Activated T-cell treated with anti-CD3 and anti-CD28 coated beads for 4 hours (primary cell): ENCODE data around the gene OBP2A.

Experiments
- DNase-seq: peaks from one replicate; pipeline ENCODE4 v3.0.0-alpha.2; 2020

OBP2A gene

DNA sequence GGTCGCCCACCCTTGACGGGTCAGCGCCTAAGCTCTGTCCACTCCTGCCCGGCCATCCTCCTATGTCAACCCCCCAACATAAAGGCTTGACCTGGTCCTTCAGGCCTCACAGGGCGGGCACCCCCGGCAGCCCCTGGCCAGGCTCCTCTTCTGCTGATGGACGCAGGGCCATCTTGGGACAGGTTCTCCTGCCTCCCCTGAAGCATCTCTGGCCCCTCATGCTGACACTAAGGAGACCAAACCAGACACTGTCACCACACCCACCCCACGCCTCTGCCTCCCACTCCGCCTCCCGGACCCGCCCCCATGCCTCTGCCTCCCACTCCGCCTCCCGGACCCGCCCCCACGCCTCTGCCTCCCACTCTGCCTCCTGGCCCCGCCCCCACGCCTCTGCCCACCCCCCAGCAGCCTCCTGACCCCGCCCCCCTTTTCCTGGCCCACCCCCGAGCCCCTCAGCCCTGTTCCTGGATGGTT lies 6.8 kb downstream of the OBP2A start:
- no peak for DNase-seq

DNA sequence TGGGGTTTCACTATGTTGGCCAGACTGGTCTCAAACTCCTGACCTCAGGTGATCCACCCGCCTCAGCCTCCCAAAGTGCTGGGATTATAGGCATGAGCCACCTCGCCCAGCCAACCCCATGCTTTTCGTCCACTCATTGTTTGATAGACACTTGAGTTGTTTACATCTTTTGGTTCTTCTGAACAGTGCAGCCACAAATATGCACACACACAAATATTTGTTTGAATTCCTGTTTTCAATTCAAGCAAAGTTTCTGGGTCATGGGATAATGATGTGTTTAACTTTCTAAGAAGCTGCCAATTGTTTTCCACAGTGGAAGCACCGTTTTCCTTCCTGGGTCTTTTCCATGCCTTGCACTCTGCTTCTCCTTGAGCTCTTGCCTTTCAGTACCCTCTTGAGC lies 8.8 kb downstream of the OBP2A start:
- DNase-seq: no peak

DNA sequence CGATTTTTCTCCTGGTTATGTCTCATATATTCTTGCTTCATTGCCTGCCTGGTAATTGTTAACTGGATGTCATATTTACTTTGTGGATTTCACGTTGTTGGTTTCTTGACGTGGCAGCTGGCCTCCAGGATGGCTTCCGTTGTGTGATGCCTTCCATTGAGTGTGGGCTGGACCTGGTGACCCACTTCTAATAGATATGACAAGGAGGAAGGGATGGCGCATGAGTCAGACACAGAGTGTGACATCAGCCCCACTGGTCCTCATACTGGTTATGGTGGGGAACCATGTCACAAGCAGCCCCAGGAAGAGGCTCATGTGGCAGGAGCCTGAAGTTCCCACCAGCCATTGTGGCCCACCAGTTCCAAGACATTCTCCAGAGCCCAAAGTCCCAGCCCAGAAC lies 9.3 kb downstream of the OBP2A start:
- no peak for DNase-seq

DNA sequence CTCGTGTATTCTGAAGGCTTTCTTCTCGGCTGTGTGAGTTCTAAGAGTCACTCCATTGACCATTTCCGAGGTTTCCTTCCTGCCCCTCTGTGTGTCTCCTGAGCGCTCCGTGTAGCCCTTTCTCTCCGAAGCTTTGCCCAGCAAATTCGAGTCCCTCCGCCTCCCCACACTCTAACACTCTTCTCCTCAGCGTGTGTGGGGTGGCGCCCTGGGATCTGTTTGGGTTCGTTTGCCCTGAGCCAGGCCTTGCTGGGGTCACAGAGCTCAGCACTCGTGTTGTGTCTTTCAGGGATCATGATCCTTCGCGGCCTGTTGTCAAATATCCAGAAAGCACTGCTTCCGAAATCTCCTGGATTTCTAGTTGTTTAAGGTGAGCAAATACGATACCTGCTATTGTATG lies 10.0 kb downstream of the OBP2A start:
- DNase-seq: no peak

DNA sequence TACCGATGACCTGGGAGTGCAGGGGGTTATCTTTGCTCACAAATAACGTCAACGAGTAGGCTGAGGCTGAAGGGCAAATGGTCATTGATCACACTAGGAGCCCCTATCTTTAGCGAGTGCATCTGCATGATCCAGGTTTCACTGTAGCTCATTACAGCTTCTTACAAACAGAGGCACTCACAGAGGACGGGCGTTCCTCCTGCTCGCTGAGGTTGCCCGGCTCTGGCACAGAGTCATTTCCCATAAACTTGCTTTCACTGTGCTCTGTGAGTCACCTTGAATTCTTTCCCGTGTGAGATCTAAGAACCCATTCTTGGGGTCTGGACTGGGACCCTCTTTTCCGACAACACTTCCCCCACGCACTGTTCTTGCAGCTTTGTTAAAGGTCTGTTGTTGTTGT lies 13.7 kb downstream of the OBP2A start:
- no peak for DNase-seq

DNA sequence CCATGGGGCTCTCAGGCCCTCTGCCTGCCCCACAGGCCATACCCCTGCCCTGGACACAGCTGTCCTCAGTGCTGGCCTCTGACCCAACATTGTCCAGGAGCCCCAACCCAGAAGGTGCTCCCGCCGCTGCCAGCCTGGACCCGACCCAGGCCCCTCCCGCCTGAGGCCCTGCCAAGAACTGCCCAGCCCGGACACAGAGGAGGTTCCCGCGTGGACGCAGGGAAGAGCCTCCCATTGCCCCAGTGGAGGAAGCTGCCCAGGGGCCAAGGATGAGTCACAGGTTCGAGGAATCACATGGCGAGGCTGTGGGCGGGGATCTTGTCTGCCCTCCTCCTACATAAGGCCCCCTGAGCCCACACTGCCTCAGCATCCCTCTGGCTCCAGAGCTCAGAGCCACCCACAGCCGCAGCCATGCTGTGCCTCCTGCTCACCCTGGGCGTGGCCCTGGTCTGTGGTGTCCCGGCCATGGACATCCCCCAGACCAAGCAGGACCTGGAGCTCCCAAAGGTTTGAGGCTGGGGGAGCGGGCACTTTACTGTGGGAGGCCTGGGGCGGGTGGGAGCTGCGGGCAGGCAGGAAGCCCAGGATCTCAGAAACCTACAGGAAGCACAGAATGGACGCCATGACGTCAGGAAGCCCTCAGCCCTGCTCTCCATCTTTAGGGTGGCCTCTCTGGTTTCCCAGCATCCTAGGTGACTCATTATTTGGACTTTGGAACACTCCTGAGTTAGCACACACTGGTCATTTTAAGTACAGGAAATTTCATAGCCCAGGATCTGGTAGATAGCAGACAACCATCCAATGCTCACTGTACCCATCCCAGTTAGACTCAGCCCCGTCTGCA lies 15.7 kb downstream of the OBP2A start, which contains the start of gene PAEP:
PAEP (plus strand) TSS at position 366 of the 844 bp plus-strand sequence.
- DNase-seq: no peak

DNA sequence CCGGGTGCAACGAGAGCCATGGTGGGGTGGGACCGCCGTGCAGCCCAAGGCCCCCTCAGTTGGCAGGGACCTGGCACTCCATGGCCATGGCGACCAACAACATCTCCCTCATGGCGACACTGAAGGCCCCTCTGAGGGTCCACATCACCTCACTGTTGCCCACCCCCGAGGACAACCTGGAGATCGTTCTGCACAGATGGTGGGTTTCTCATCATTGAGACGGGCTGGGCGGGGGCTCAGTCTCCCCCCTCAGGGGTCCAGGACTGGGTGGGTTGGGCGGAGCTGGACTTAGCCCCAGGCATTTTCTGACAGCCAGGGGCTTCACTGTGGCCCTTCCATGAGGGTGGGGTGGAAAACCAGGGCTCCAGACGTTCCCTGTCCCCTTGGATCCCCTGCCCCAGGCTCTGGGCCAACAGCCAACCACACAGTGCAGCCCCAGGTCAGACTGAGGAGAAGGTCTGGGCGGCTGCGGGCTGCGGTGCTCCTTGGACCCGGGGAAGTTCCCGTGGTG lies 16.4 kb downstream of the OBP2A start:
- DNase-seq: no peak

DNA sequence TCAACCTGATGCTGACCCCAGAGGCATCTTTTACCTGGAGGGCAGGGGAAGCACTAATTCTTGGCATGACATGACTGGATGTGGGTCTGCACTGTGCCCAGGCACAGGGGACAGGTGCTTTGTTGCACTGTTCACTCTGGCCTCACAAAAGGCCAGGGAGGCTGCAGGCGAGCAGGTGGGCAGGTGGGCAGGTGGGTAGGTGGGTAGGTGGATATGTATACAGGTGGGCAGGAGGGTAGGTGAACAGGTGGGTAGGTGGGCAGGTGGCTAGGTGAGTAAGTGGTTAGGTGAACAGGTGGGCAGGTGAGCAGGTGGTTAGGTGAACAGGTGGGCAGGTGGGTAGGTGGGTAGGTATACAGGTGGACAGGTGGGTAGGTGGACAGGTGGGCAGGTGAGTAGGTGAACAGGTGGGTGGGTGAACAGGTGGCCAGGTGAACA lies 17.1 kb downstream of the OBP2A start:
- DNase-seq: no peak

DNA sequence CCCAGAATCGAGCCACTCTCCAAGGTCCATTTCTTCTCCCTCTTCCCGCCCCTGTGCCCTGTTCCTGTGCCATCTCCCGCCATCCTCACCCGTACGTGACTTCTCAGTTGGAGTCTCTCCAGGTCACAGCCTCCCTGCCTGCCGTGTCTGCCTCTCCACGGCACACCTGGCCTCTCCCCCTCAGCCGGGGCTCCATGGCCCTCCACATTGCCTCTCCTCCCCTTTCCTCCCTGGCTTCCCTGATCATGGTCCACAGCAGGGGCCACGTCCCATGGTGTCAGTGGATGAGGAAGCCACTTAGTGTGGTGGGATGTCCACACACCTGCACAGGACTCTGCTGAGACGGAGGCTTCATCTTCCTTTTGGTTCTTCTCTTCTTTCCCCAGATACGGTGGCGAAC lies 17.9 kb downstream of the OBP2A start:
- DNase-seq: no peak

DNA sequence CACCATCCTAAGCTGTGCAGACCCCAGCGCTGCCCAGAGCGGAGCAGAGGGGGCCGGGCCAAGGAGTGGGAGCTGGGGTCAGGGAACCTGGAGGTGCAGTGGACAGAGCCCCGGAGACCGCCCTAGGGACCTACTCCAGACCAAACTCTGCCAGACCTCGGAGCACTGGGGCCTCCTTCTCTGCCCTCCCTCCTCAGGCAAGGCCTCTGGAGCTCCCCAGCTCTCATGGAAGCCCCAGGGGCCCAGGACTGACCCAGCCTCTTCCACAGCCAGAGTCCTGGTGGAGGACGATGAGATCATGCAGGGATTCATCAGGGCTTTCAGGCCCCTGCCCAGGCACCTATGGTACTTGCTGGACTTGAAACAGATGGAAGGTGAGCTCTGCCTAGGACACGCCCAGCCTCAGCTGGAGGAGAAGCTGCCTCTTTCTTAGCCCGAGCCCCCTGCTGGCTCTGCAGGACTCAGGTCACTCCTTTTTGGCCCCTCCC lies 19.3 kb downstream of the OBP2A start:
- DNase-seq: no peak

DNA sequence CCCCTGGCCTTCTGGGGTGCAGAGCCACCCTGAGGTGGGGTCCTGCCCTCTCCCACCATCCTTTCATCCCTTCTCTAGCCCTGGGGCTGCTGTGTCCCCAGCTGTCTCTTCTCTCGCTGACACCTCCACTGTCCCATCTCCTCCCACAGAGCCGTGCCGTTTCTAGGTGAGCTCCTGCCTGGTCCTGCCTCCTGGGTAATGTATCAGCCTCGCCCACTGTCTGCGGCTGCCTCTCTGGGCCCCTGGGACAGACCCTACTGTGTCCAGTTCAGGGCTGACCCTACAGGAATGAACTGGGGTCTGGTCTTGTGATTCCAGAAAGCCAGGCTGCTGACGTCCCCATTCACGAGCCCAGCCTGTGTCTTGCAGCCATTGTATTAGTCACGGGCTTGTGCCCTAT lies 19.7 kb downstream of the OBP2A start:
- DNase-seq: no peak

DNA sequence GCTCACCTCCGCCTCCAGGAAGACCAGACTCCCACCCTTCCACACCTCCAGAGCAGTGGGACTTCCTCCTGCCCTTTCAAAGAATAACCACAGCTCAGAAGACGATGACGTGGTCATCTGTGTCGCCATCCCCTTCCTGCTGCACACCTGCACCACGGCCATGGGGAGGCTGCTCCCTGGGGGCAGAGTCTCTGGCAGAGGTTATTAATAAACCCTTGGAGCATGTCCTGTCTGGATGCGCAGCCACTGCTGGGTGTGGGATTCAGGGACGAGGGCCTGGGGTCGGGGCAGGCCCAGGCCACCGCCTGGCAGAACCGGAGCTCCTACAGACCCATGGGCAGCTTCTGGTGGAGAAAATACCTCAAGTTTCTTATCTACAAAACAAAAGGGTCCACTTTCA lies 20.6 kb downstream of the OBP2A start:
- DNase-seq: no peak

DNA sequence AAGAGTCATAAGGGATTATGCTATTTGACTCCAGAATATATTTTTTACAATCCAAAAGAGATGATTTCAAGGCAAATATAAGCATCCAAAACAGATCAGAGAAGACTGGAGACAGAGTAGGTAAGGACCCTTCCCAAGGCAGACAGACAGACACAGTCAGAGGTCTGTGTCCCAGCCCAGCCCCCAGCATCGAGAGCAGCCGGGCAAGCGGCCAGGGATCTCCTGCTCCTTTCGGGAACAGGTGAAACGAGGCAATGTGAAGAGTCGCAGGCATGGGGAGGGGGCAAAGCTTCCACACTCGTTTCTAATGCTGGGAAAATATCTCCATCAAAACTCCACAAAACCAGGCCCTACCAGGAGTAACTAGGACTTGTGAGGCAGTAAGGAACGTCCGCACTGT lies 21.4 kb downstream of the OBP2A start:
- no peak for DNase-seq

DNA sequence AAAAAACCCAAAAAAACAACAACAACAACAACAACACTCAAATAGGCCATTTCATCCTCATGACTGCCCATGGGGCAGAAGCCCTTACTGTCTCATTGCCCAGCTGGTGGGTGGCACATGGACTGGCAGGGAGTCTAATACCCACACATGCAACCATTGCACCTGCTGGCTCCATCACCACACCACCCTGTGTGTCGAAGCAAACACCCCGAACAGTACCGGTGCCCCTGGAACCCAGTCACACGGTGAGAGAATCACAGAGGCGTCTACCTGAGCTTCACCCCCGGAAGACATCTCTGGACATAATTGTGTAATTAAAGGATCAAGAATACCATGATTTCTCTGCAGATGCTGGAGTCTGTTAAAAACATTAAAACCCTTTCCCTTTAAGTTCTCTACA lies 22.1 kb downstream of the OBP2A start:
- DNase-seq: no peak

DNA sequence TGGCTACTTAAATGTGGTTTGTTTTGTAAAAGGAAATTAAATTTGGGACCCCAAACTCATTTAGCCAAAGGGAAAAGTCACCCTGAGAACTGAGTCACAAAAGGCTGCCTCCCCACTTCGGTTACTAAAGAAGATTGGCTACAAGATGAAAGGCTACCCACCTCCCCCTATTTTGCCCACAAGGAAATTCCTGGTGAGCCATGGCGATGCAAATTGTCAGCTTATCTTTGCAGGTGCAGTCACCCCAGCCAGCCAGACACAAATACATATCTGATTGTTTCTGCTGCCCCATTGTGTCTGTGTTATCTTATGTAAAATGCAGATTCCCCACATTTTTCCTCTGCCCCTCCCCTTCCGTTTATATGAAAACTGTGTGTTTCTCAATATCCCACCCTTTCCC lies 24.5 kb downstream of the OBP2A start:
- DNase-seq: no peak

DNA sequence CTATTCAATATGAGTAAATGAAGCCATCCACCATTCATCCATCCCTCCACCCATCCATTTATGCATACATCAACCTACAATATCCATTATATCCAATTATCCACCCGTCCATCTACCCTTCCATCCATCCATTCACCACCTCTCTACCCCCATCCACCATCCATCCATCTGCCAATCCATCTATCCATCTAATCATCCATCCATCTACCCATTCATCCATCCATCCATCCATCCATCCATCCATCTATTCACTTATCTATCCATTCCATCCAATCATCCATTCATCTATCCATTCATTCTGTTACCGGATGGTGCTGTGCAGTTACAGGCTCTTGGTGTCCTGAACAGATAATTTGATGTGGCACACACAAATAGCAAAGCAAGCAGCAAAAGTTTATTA lies 26.3 kb downstream of the OBP2A start:
- DNase-seq: no peak

DNA sequence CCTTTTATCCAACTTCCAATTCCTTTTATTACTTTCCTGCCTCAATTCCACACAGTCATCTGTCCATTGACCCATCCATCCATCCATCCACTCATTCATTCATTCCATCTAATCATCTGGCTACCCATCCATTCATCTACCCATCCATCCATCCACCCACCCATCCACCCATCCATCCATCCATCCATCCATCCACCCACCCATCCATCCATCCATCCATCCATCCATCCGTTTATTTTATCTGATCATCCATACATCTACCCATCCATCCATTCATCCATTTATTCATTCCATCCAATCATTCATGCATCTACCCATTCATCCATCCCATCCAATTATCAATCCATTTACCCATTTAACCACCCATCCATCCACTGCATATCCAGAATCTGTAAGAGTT lies 27.2 kb downstream of the OBP2A start:
- DNase-seq: no peak

DNA sequence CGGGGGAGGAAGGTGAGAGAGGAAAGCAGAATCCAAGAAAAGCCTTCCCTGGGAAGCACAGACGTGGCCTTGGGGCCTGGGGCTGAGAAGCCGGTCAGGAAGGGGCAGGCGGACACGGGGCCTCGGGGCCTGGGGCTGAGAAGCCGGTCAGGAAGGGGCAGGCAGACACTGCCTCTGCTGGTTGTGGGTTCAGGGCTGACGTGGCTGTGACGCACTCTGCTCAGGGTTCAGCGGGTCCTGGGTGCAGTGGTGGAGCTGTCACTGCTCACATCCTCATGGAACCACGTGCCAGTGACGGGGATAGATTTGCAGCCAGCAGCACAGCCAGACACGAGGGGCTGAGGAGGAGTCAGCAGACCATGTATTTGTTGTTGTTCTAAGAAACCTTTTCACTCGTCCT lies 28.4 kb downstream of the OBP2A start:
- DNase-seq: no peak

DNA sequence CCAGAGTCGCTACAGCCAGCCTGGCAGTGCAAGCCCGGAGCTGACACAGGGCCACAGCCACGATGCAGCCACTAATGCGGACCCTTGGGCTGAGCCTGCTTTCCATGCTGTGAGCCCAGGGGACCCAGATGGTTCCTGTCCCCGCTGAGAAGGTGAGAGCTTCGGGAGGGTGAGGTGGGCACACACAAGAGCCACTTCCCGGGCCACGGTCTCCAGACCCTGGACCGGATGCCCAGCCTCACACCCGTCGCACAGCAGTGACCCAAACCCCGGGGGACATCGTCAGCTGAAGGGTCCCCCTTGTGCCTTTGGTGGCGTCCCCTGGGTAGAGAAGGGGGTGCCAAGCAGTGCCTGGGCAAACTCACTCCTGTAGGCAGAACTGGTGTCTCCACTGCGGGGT lies 29.0 kb downstream of the OBP2A start:
- no peak for DNase-seq

DNA sequence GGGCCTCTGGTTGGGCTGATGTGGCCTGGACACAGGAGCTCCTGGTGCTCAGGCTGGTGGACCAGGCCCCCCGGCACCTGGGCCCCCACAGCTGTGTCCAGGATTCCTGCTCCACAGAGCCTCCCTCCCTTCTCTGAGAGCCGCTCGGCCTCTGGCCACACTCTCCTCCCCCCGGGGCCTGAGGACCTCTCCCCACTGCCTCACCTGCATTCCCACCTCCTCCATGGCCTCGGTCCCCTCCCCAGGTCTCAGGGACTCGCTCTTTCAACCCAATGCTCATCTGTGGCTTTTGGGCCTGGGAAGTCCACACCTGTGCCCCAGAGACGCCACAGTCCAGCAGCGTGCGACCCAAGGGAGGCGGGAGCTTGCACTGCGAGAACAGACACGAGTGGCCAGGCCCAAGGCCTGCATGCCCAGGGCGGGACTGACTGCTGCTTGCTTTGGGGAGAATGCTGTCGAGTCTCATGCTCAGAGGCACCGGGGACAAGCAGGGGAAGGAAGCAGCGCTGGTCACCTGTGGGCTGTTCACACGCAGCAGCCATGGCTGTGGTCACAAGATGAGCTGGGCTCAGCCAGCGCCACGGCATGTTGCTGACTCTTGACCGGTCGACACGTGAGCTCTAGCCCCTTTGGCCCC lies 30.2 kb downstream of the OBP2A start:
- no peak for DNase-seq

DNA sequence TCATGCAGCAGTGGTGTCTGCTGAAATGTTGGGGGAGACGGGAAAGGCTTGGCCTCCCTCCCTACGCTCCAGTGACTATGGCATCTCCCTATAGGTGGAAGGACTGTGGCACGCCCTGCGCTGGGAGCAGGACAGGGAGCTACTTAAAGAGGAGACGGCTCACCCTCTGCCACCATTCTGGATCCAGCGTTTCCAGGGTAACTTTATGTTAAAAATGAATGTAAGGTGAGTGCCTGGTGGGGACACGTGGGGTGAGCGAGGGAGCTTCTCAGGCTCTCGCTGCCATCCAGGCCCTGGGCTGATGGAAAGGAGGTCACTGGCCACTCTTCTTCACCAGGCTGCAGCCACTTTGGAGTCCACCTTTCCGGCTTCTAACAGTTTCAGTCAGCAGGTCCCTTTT lies 31.3 kb downstream of the OBP2A start:
- no peak for DNase-seq

DNA sequence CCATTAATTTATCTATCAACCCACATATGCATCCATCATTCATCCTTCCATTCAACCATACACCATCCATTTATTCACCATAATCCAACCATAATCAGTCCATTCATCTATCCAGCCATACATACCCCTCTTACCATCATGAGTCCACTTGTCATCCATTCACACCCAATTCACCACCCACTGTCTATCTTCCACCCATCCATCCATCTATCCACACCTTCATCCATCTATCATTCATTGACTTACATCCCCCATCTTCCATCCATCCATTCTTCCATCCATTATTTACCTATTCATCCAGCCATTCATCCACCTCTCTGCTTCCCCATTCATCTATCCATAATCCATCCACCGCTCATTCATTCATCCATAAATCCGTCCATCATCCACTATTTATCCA lies 33.4 kb downstream of the OBP2A start:
- DNase-seq: no peak

DNA sequence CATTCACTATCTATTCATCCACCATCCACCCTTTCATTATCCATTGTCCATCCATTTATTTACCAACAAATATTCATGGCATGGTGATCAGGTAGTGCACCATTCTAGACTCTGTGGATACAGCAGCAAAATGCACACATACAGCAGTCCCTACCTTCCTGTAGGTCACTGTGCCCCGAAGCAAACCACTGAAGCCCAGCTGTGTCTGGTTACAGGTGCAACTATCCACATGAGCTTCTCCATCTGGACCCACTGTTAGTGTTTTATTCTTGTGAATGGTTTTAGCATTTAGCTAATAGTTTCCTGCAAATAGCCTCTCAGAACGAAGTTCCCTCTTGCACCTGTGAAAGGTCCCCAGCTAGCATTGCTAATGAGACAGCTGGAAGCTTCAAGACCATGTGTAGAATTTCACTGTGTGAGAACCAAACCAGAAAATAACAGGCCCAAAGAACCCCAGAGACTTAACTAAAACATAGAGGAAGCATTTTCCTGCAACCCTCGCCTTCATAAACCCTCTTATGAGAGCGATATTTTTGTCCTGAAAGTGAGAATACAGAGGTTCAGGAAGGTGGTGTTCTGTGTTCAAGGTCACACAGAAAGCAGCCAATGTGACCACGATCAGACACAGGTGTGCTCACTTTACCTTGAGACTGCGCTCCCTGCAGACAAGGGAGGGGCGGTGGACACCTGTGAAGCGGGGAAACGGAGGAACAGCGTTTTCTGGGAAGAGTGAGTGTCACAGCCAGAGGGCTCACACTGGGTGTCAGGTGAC lies 34.1 kb downstream of the OBP2A start:
- DNase-seq: no peak
